Spleen (tissue), 11 donors: ENCODE results near the gene MYOF. TPM values are rescaled to one million over a fixed set of nuclear protein-coding genes. Genes with fewer than 3 reads are reported as not detected.

Experiments used
- DNase-seq: peaks from one replicate; pipeline ENCODE4 v3.0.0-alpha.2; 2020
- H3K27ac ChIP-seq, 8 donors: fragments of 200-600 bp; sonication (generic) in 7 of 8; 1 replicate in 4 of 8; 2 replicates in 4 of 8; pipeline versions ENCODE4 v1.5.0 to v1.8.0; 2016 to 2021; ENCODE audit warnings: inconsistent platforms in 4 of 8, mild to moderate bottlenecking in 4 of 8, moderate library complexity in 1 of 8
- H3K27me3 ChIP-seq, 7 donors: fragments of 200-600 bp; sonication (generic) in 6 of 7; replicated peaks in 1 of 7; 1 replicate in 4 of 7; 2 replicates in 3 of 7; pipeline versions ENCODE4 v1.5.0 to v1.8.0; 2016 to 2021; ENCODE audit warnings: inconsistent platforms in 3 of 7, mild to moderate bottlenecking in 1 of 7
- H3K36me3 ChIP-seq, 6 donors: fragments of 200-600 bp; sonication (generic) in 5 of 6; 1 replicate in 4 of 6; 2 replicates in 2 of 6; pipeline versions ENCODE4 v1.5.0 to v1.8.0; 2016 to 2021; ENCODE audit warnings: inconsistent platforms in 2 of 6
- H3K4me1 ChIP-seq, 6 donors: fragments of 200-600 bp; sonication (generic) in 5 of 6; 1 replicate in 3 of 6; 2 replicates in 3 of 6; pipeline versions ENCODE4 v1.5.0 to v1.8.0; 2016 to 2021; ENCODE audit warnings: inconsistent platforms in 3 of 6
- H3K4me3 ChIP-seq, 8 donors: fragments of 200-600 bp; sonication (generic) in 7 of 8; 1 replicate in 4 of 8; 2 replicates in 4 of 8; pipeline versions ENCODE4 v1.5.0 to v1.8.0; 2016 to 2021; ENCODE audit warnings: inconsistent platforms in 4 of 8, mild to moderate bottlenecking in 4 of 8, moderate library complexity in 2 of 8
- H3K9me3 ChIP-seq, 8 donors: fragments of 200-600 bp; sonication (generic) in 7 of 8; 1 replicate in 4 of 8; 2 replicates in 4 of 8; pipeline versions ENCODE4 v1.5.0 to v1.8.0; 2016 to 2021; ENCODE audit warnings: inconsistent platforms in 4 of 8
- CTCF ChIP-seq, 11 experiments: fragments of 200-600 bp in 7 of 11; fragments of 450-650 bp in 4 of 11; sonication (generic) in 4 of 11; IDR thresholded peaks in 8 of 11; conservative IDR thresholded peaks in 3 of 11; 1 replicate in 7 of 11; 2 replicates in 4 of 11; pipeline versions ENCODE4 v1.4.0 to v1.8.0; 2016 to 2021; ENCODE audit warnings: antibody characterized with exemption in 11 of 11, inconsistent platforms in 4 of 11, mild to moderate bottlenecking in 1 of 11
- POLR2A ChIP-seq, 3 donors: fragments of 450-650 bp; IDR thresholded peaks; one replicate each; pipeline ENCODE4 v1.5.1; 2017; ENCODE audit warnings: antibody characterized with exemption in 3 of 3, mild to moderate bottlenecking in 1 of 3
- POLR2AphosphoS5 ChIP-seq, 3 donors: sonication (generic); formaldehyde crosslinking; IDR thresholded peaks; one replicate each; pipeline ENCODE4 v1.5.1; 2017; ENCODE audit warnings: antibody characterized with exemption in 3 of 3
- WGBS, 5 donors: extraction: QIAGEN DNeasy Blood & Tissue Kit in 3 of 5; methylation state at CpG; one replicate each; pipeline versions ENCODE4 v1.1.5 to v1.1.7; 2013 to 2018; 5-methylcytosine and 5-hydroxymethylcytosine counted together
- intact Hi-C: fragments of 100-400 bp; cut with DNase I; formaldehyde crosslinking; loops from one replicate; pipeline ENCODE4 v1.15.0; 2023; ENCODE audit warnings: low total_unique reads
- polyA plus RNA-seq, 3 donors: library from polyadenylated mRNA; stranded (reverse); fragments of 200-250 nt; gene quantifications; one replicate each; pipeline ENCODE4 v1.2.1, GENCODE V29; 2013
- total RNA-seq, 7 donors: library from RNA; depleted of rRNA in 3 of 7; stranded (reverse); fragments of >200 nt in 3 of 7; fragmentation: NEBNext Ultra II Directional in 4 of 7; extraction: Animal tissue kit (Norgen Biotek cat#: 25700) in 4 of 7; gene quantifications; one replicate each; pipeline versions ENCODE4 v1.1.0 to v1.2.1, GENCODE V29; 2016 to 2021
- donor health status: healthy with polysubstance abuse.
- donor health status: DM: no; HTN: no; CAD: no; lungs with moderate emphysema.
- donor health status: DM: no; HTN: no; CAD: no.
- donor health status: Bipolar disorder and iron deficiency.
- donor health status: healthy.
- donor health status: DM: no; HTN: no; CAD: no.
- donor health status: DM: yes; HTN: yes; CAD: no.

The MYOF gene
- total and polyA plus RNA-seq, 10 donors, result 1.5 to 50.8 (median 20.9) TPM

- intact Hi-C loops, result no loop called here
- Histone ChIP-seq H3K4me1 (peaks cover 0 to 6% (median 0%) of the 10 kb centered on the region in 6 donors), H3K36me3 (no peaks in the 10 kb centered on the region)
Observed at GRCh38 chr10:93267521-93267920, 214.6 kb downstream of the MYOF start.

GRCh38 chr10:93266858-93267257 lies 215.3 kb downstream of the MYOF start:
- intact Hi-C loops, result no loop called here
- 69 to 83% (median 82%) methylated on average over 4 of the region's 4 CpGs for WGBS, 5 donors
- no peaks in the 10 kb centered on the region for H3K36me3 ChIP-seq

More at GRCh38 chr10:93267521-93267920, 214.6 kb downstream of the MYOF start:
- no peak overlapping the region for H3K4me3 ChIP-seq
- no peaks in the 10 kb centered on the region for H3K27me3 ChIP-seq
- 41 to 67% (median 59%) methylated on average over 3 of the region's 3 CpGs for WGBS, 5 donors
- no peak for DNase-seq
- no peak overlapping the region for H3K27ac ChIP-seq
- peaks cover 0 to 18% (median 13%) of the 10 kb centered on the region in 8 donors for H3K9me3 ChIP-seq
- no peak for TF ChIP-seq POLR2AphosphoS5 (IDR thresholded peaks at IDR 0.05)
- TF ChIP-seq POLR2A (IDR thresholded peaks at IDR 0.05), result no peak
- no peak for TF ChIP-seq CTCF (IDR thresholded peaks at IDR 0.05 in 8 of 11, conservative IDR thresholded peaks at IDR 0.05 in 3 of 11)

GRCh38 chr10:93261961-93262610 lies 220.0 kb downstream of the MYOF start:
- Histone ChIP-seq H3K4me3 (no peak overlapping the region), H3K36me3 (no peaks in the 10 kb centered on the region), H3K27ac (no peak overlapping the region), H3K27me3 (no peaks in the 10 kb centered on the region), H3K4me1 (no peaks in the 10 kb centered on the region), H3K9me3 (no peaks in the 10 kb centered on the region)
- intact Hi-C loops, result no loop called here
- DNase-seq, result no peak
- TF ChIP-seq POLR2AphosphoS5 (IDR thresholded peaks at IDR 0.05) (no peak), POLR2A (IDR thresholded peaks at IDR 0.05) (no peak), CTCF (IDR thresholded peaks at IDR 0.05 in 8 of 11, conservative IDR thresholded peaks at IDR 0.05 in 3 of 11) (no peak)
- WGBS, 5 donors, result 92 to 97% (median 94%) methylated on average over 4 of the region's 4 CpGs

More at GRCh38 chr10:93266858-93267257, 215.3 kb downstream of the MYOF start:
- peaks cover 0 to 18% (median 13%) of the 10 kb centered on the region in 8 donors for H3K9me3 ChIP-seq
- H3K27ac ChIP-seq, result no peak overlapping the region
- no peaks in the 10 kb centered on the region for H3K27me3 ChIP-seq
- no peak overlapping the region for H3K4me3 ChIP-seq
- peaks cover 0 to 6% (median 0%) of the 10 kb centered on the region in 6 donors for H3K4me1 ChIP-seq
- TF ChIP-seq CTCF (IDR thresholded peaks at IDR 0.05 in 8 of 11, conservative IDR thresholded peaks at IDR 0.05 in 3 of 11) (no peak), POLR2AphosphoS5 (IDR thresholded peaks at IDR 0.05) (no peak), POLR2A (IDR thresholded peaks at IDR 0.05) (no peak)
- DNase-seq, result no peak

GRCh38 chr10:93261089-93261488 lies 221.0 kb downstream of the MYOF start:
- no peaks in the 10 kb centered on the region for H3K4me1 ChIP-seq
- no peaks in the 10 kb centered on the region for H3K27me3 ChIP-seq
- H3K27ac ChIP-seq, result no peak overlapping the region
- intact Hi-C loops, result no loop called here
- H3K4me3 ChIP-seq, result no peak overlapping the region
- H3K36me3 ChIP-seq, result no peaks in the 10 kb centered on the region
- H3K9me3 ChIP-seq, result no peaks in the 10 kb centered on the region
- WGBS, 5 donors, result 84 to 96% (median 86%) methylated on average over 1 of the region's 1 CpG
- TF ChIP-seq POLR2A (IDR thresholded peaks at IDR 0.05), result no peak
- no peak for TF ChIP-seq POLR2AphosphoS5 (IDR thresholded peaks at IDR 0.05)
- no peak for TF ChIP-seq CTCF (IDR thresholded peaks at IDR 0.05 in 8 of 11, conservative IDR thresholded peaks at IDR 0.05 in 3 of 11)
- no peak for DNase-seq
